Lower leg skin (tissue), 4 donors: ENCODE measurements around the gene SAT2. TPM values are rescaled to one million over a fixed set of nuclear protein-coding genes. Genes with fewer than 3 reads are reported as not detected.
"Not testable (repeated sequence)": the region's sequence is repeated elsewhere in the genome, so short reads cannot be mapped to it uniquely, and the experiment has no call there.

Source experiments
- DNase-seq, 2 donors: peaks; one replicate each; pipeline ENCODE4 v3.0.0-alpha.2; 2019; ENCODE audit warnings: low spot score in 2 of 2
- H3K4me3 ChIP-seq: fragments of 200-600 bp; sonication (generic); 2 replicates; pipeline ENCODE4 v1.5.1; 2017; ENCODE audit warnings: mild to moderate bottlenecking, low read depth; ENCODE audit not compliant: poor library complexity, severe bottlenecking
- CTCF ChIP-seq, 3 donors: fragments of 450-650 bp; IDR thresholded peaks; one replicate each; pipeline ENCODE4 v1.5.1; 2016; ENCODE audit warnings: antibody characterized with exemption in 3 of 3, mild to moderate bottlenecking in 3 of 3, moderate library complexity in 2 of 3
- POLR2A ChIP-seq, 2 donors: fragments of 450-650 bp; IDR thresholded peaks; one replicate each; pipeline ENCODE4 v1.6.1; 2016 to 2017; ENCODE audit warnings: antibody characterized with exemption in 2 of 2, mild to moderate bottlenecking in 1 of 2, moderate library complexity in 1 of 2
- WGBS, 2 donors: methylation state at CpG; one replicate each; pipeline ENCODE4 v1.1.5; 2018; 5-methylcytosine and 5-hydroxymethylcytosine counted together
- intact Hi-C: fragments of 100-400 bp; cut with DNase I; formaldehyde crosslinking; loops from one replicate; pipeline ENCODE4 v1.15.0; 2023; ENCODE audit warnings: low total_unique reads
- total RNA-seq, 4 donors: library from RNA; depleted of rRNA; stranded (reverse); fragments of >200 nt; gene quantifications; one replicate each; pipeline ENCODE4 v1.1.0, GENCODE V29; 2016

The SAT2 gene
- total RNA-seq, 4 donors from 2014 or later: 32.7 to 50.5 (median 43.0) TPM

DNA sequence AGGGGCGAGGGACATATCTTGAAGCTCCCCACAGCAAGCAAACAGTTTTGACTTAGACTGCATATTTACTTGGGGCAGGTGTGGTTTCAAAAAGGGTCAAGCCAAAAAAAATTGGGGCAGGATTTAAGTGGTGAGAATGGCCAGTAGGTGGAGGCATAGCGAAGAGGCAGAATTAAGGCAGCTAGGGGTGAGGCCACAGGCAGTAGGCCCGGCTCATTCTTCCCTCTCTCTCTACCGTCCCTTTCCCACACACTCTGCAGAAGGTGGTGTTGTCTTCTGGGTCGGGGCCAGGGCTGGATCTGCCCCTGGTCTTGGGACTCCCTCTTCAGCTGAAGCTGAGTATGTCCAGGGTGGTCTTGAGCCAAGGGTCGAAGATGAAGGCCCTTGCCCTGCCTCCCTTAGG, 4.9 kb upstream of the SAT2 start:
- H3K4me3 ChIP-seq: no peak overlapping the region
- intact Hi-C loops: no loop called here
- DNase-seq: no peak
- 41 to 46% methylated on average over 6 of the region's 6 CpGs for WGBS, 2 donors
- no peak for TF ChIP-seq CTCF (IDR thresholded peaks at IDR 0.05)
- no peak for TF ChIP-seq POLR2A (IDR thresholded peaks at IDR 0.05)

- TF ChIP-seq POLR2A (IDR thresholded peaks at IDR 0.05) (no peak), CTCF (IDR thresholded peaks at IDR 0.05) (no peak)
- H3K4me3 ChIP-seq: no peak overlapping the region
- WGBS, 2 donors: 88 to 90% methylated on average over 11 of the region's 11 CpGs
- DNase-seq: no peak
- intact Hi-C loops: no loop called here
Measured at GRCh38 chr17:7631398-7632380, 4.1 kb upstream of the SAT2 start.

GRCh38 chr17:7629939-7630571, 2.4 kb upstream of the SAT2 start, which contains the start of gene SHBG:
Gene SHBG (plus strand): TSS chr17:7630135. CDS start chr17:7630173, 38 bp downstream.
- 85% methylated on average over 13 of the region's 13 CpGs for WGBS, 2 donors
- no peak within 1 kb of the TSS for H3K4me3 ChIP-seq
- intact Hi-C loops: no loop called here
- DNase-seq: no peak
- TF ChIP-seq POLR2A (IDR thresholded peaks at IDR 0.05): no peak
- TF ChIP-seq CTCF (IDR thresholded peaks at IDR 0.05): no peak

- intact Hi-C loops: no loop called here
- TF ChIP-seq POLR2A (IDR thresholded peaks at IDR 0.05) (no peak), CTCF (IDR thresholded peaks at IDR 0.05) (no peak)
- peak overlapping the region; percentile 55 for H3K4me3 ChIP-seq
- 17 to 22% methylated on average over 6 of the region's 6 CpGs for WGBS, 2 donors
- DNase-seq: no peak
Measured at GRCh38 chr17:7626956-7627249, 718 bp downstream of the SAT2 start.

- no peak for DNase-seq
- TF ChIP-seq CTCF (IDR thresholded peaks at IDR 0.05) (no peak), POLR2A (IDR thresholded peaks at IDR 0.05) (no peak)
- no peak overlapping the region for H3K4me3 ChIP-seq
- intact Hi-C loops: no loop called here
- 76 to 91% methylated on average over 7 of the region's 7 CpGs for WGBS, 2 donors
Measured at GRCh38 chr17:7626307-7626706, 1.3 kb downstream of the SAT2 start.

GRCh38 chr17:7625749-7626148, 1.9 kb downstream of the SAT2 start:
- intact Hi-C loops, DNase-seq, H3K4me3 ChIP-seq: not testable (repeated sequence)
- 95 to 96% methylated on average over 16 of the region's 16 CpGs for WGBS, 2 donors
